ENCODE measurements around the gene ATG16L2.
A peak's percentile ranks its signal among the peaks of the same experiment; 100 is the strongest.

ATG16L2 gene

DNA sequence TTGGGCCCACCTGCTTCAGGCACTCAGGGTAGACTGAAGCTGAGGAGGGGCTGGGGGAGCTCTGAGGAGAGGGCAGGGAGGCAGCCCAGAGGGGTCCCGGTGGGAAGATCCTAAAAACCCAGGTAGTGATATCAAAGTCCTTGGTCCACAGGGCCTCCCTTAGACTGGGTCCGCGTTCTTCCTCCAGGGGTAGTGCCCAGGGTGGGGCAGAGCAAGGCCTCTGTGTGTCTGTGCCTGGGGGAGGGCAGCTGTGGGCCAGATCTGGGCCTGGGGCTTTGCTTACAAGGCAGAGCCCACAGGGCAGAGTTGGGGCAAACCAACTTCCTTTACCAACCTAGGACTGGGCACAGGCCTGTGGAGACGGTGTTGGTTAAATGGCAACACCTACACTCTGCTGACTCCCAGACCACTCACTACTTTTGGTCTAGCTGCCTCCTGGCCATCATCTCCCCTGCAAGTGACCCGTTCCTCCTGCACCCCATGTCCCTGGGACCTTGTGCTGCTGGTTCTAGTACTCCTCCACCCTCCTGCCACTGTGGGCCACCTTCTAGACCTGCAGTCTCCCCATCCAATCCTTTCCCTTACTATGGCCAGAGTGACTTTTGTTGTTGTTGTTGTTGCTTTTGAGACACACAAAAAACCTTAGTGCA lies 15.8 kb downstream of the ATG16L2 start:
- TF ChIP-seq, protein P1, sequence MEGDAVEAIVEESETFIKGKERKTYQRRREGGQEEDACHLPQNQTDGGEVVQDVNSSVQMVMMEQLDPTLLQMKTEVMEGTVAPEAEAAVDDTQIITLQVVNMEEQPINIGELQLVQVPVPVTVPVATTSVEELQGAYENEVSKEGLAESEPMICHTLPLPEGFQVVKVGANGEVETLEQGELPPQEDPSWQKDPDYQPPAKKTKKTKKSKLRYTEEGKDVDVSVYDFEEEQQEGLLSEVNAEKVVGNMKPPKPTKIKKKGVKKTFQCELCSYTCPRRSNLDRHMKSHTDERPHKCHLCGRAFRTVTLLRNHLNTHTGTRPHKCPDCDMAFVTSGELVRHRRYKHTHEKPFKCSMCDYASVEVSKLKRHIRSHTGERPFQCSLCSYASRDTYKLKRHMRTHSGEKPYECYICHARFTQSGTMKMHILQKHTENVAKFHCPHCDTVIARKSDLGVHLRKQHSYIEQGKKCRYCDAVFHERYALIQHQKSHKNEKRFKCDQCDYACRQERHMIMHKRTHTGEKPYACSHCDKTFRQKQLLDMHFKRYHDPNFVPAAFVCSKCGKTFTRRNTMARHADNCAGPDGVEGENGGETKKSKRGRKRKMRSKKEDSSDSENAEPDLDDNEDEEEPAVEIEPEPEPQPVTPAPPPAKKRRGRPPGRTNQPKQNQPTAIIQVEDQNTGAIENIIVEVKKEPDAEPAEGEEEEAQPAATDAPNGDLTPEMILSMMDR (IDR thresholded peaks at IDR 0.05; ENCODE audit: low read depth, low read length), result no peak
- H3K4me3 ChIP-seq (replicated peaks in 1 of 2; ENCODE audit: low read depth in 2 of 2, low read length in 2 of 2), result no peak overlapping the region
- DNase-seq (ENCODE audit: low read depth in 2 of 2), result no peak

DNA sequence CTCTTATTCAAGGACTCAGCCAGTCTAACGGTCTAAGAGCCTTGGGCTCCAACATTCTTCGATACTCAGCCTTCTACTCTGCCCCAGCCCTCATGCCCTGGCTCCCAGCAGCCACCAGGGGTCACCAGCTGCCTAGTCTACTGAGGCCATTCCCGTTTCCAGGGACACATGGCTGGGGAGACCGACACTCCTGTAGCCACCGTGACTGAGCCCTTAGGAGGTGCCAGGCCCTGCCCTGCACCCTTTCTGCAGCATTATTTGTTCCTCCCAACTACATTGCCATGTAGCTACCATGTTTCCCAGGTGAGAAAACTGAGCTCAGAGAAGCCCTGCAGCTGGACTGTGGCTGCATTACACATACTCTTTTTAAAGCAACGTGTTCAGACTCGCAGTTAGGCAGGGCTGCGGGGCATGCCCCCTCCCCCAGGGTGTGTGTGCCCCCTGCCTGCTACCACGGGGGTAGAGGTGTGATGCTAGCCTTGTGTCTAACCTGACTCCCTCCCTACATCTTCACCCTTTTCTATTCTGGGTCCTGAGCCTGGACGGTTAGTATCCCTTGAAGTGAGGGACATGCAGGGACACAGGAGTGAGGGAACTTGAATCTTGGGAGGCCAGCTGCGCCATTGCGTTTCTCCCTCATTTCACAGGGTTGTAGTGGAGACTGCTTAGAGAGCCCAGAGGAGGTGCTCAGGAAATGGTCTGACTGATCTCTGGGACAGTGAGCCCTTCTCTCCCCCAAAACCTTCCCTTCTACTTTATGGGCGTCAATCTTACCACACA lies 17.5 kb downstream of the ATG16L2 start:
- no peak overlapping the region for H3K4me3 ChIP-seq (replicated peaks in 1 of 2; ENCODE audit: low read depth in 2 of 2, low read length in 2 of 2)
- TF ChIP-seq, protein P1 (IDR thresholded peaks at IDR 0.05; ENCODE audit: low read depth, low read length), result peak; percentile 98
- DNase-seq (ENCODE audit: low read depth in 2 of 2), result peak; percentile 85

- DNase-seq (ENCODE audit: low read depth in 2 of 2), result no peak
- H3K4me3 ChIP-seq (replicated peaks in 1 of 2; ENCODE audit: low read depth in 2 of 2, low read length in 2 of 2), result no peak overlapping the region
- TF ChIP-seq, protein P1 (IDR thresholded peaks at IDR 0.05; ENCODE audit: low read depth, low read length), result no peak
Observed at GRCh38 chr11:72832301-72833082, 18.3 kb downstream of the ATG16L2 start.

- no peak for DNase-seq (ENCODE audit: low read depth in 2 of 2)
- H3K4me3 ChIP-seq (replicated peaks in 1 of 2; ENCODE audit: low read depth in 2 of 2, low read length in 2 of 2), result no peak overlapping the region
- TF ChIP-seq, protein P1 (IDR thresholded peaks at IDR 0.05; ENCODE audit: low read depth, low read length), result no peak
Observed at GRCh38 chr11:72833083-72833733, 19.0 kb downstream of the ATG16L2 start.

GRCh38 chr11:72833811-72834493 lies 19.7 kb downstream of the ATG16L2 start:
- peak; percentile 34 to 57 for DNase-seq (ENCODE audit: low read depth in 2 of 2)
- no peak overlapping the region for H3K4me3 ChIP-seq (replicated peaks in 1 of 2; ENCODE audit: low read depth in 2 of 2, low read length in 2 of 2)
- TF ChIP-seq, protein P1 (IDR thresholded peaks at IDR 0.05; ENCODE audit: low read depth, low read length), result no peak

- DNase-seq (ENCODE audit: low read depth in 2 of 2), result peak in 1 of 2 donors; percentile 63
- H3K4me3 ChIP-seq (replicated peaks in 1 of 2; ENCODE audit: low read depth in 2 of 2, low read length in 2 of 2), result no peak overlapping the region
- TF ChIP-seq, protein P1 (IDR thresholded peaks at IDR 0.05; ENCODE audit: low read depth, low read length), result no peak
Observed at GRCh38 chr11:72834905-72835304, 20.7 kb downstream of the ATG16L2 start.
